NCI-H748 (cell line): ENCODE results near the gene AFF1.

ENCODE experiments used
- DNase-seq: peaks from one replicate; lab custom pipeline; 2025; ENCODE audit not compliant: unreplicated experiment; lab: John Stamatoyannopoulos, UW

AFF1 gene

GRCh38 chr4:86934771-86935565 is at the start of gene AFF1:
Gene AFF1, plus strand, starts transcription at chr4:86935011. Its CDS starts 13,523 bp downstream, at chr4:86948534.
- DNase-seq, result peak; percentile 78

GRCh38 chr4:86890790-86891189 is 44.0 kb upstream of the AFF1 start:
- no peak for DNase-seq

GRCh38 chr4:86891762-86892635 is 42.8 kb upstream of the AFF1 start, which contains the start of gene C4orf36:
Gene C4orf36, minus strand, starts transcription at chr4:86892422. Its CDS starts 902 bp downstream, at chr4:86891520.
- peak; percentile 66 for DNase-seq

GRCh38 chr4:86892636-86892960 is 42.2 kb upstream of the AFF1 start:
- DNase-seq, result no peak

- DNase-seq, result no peak
These were observed 41.7 kb upstream of the AFF1 start for GRCh38 chr4:86893136-86893535.

- no peak for DNase-seq
These were observed 40.4 kb upstream of the AFF1 start for GRCh38 chr4:86894455-86894854.

- peak; percentile 65 for DNase-seq
These were observed 38.9 kb upstream of the AFF1 start for GRCh38 chr4:86895692-86896488.

- no peak for DNase-seq
These were observed 38.2 kb upstream of the AFF1 start for GRCh38 chr4:86896596-86896995.

GRCh38 chr4:86898562-86898961 is 36.2 kb upstream of the AFF1 start:
- DNase-seq, result peak; percentile 8

GRCh38 chr4:86901864-86902263 is 32.9 kb upstream of the AFF1 start:
- DNase-seq, result no peak

- no peak for DNase-seq
These were observed 26.6 kb upstream of the AFF1 start for GRCh38 chr4:86908251-86908657.

- DNase-seq, result no peak
These were observed 25.1 kb upstream of the AFF1 start for GRCh38 chr4:86909546-86910295.

- no peak for DNase-seq
These were observed 24.4 kb upstream of the AFF1 start for GRCh38 chr4:86910369-86910768.

- DNase-seq, result no peak
These were observed 23.8 kb upstream of the AFF1 start for GRCh38 chr4:86910820-86911684.

- DNase-seq, result no peak
These were observed 18.4 kb upstream of the AFF1 start for GRCh38 chr4:86916392-86916791.

GRCh38 chr4:86917212-86918039 is 17.4 kb upstream of the AFF1 start:
- DNase-seq, result no peak

- no peak for DNase-seq
These were observed 16.2 kb upstream of the AFF1 start for GRCh38 chr4:86918539-86919072.

- DNase-seq, result no peak
These were observed 15.1 kb upstream of the AFF1 start for GRCh38 chr4:86919561-86920223.
